GM23248 (cell line): ENCODE results near the gene ODAD2. TPM values are rescaled to one million over a fixed set of nuclear protein-coding genes. Genes with fewer than 3 reads are reported as not detected.
"Not testable (repeated sequence)": the region's sequence is repeated elsewhere in the genome, so short reads cannot be mapped to it uniquely, and the experiment has no call there.

Experiments used
- DNase-seq: peaks from one replicate; pipeline ENCODE4 v3.0.0-alpha.2; 2015
- H2AFZ ChIP-seq: fragments of 200-600 bp; sonication (generic); 2 replicates; pipeline ENCODE4 v1.6.1; 2016; ENCODE audit warnings: antibody characterized with exemption
- H3F3A ChIP-seq: fragments of 200-600 bp; sonication (generic); 2 replicates; pipeline ENCODE4 v1.6.1; 2016; ENCODE audit warnings: mild to moderate bottlenecking, antibody characterized with exemption, mixed run types; ENCODE audit not compliant: insufficient read depth
- H3K27ac ChIP-seq: fragments of 200-600 bp; sonication (generic); 2 replicates; pipeline ENCODE4 v1.5.1; 2016; ENCODE audit warnings: mild to moderate bottlenecking
- H3K27me3 ChIP-seq: fragments of 200-600 bp; sonication (generic); replicated peaks from 2 replicates; pipeline ENCODE4 v1.6.1; 2016; ENCODE audit warnings: mild to moderate bottlenecking; ENCODE audit not compliant: insufficient read depth
- H3K36me3 ChIP-seq: fragments of 200-600 bp; sonication (generic); 2 replicates; pipeline ENCODE4 v1.6.1; 2016; ENCODE audit warnings: low read depth, mild to moderate bottlenecking
- H3K4me1 ChIP-seq: fragments of 200-600 bp; sonication (generic); 2 replicates; pipeline ENCODE4 v1.6.1; 2016; ENCODE audit warnings: mild to moderate bottlenecking; ENCODE audit not compliant: insufficient read depth
- H3K4me2 ChIP-seq: fragments of 200-600 bp; sonication (generic); one replicate; pipeline ENCODE4 v1.6.1; 2016; ENCODE audit warnings: mild to moderate bottlenecking; ENCODE audit not compliant: unreplicated experiment
- H3K4me3 ChIP-seq: fragments of 200-600 bp; sonication (generic); 2 replicates; pipeline ENCODE4 v1.5.1; 2016; ENCODE audit warnings: mild to moderate bottlenecking
- H3K79me2 ChIP-seq: fragments of 200-600 bp; sonication (generic); 2 replicates; pipeline ENCODE4 v1.6.1; 2016; ENCODE audit warnings: mild to moderate bottlenecking; ENCODE audit not compliant: insufficient read depth
- H3K9ac ChIP-seq: fragments of 200-600 bp; sonication (generic); 2 replicates; pipeline ENCODE4 v1.6.1; 2016; ENCODE audit warnings: mild to moderate bottlenecking
- H3K9me2 ChIP-seq: fragments of 200-600 bp; sonication (generic); 2 replicates; pipeline ENCODE4 v1.6.1; 2016; ENCODE audit warnings: mixed run types, mild to moderate bottlenecking, moderate library complexity; ENCODE audit not compliant: insufficient read depth
- H3K9me3 ChIP-seq: fragments of 200-600 bp; sonication (generic); one replicate; pipeline ENCODE4 v1.6.1; 2017; ENCODE audit warnings: low read depth
- H4K20me1 ChIP-seq: fragments of 200-600 bp; sonication (generic); 2 replicates; pipeline ENCODE4 v1.6.0; 2016; ENCODE audit not compliant: insufficient read depth
- EZH2 ChIP-seq: fragments of 200-600 bp; sonication (generic); IDR thresholded peaks from 2 replicates; pipeline ENCODE4 v1.6.1; 2018; ENCODE audit warnings: antibody characterized with exemption, mild to moderate bottlenecking; ENCODE audit not compliant: insufficient read depth, poor library complexity, severe bottlenecking
- EZH2phosphoT487 ChIP-seq: fragments of 200-600 bp; sonication (generic); IDR thresholded peaks from 2 replicates; pipeline ENCODE4 v1.6.1; 2018; ENCODE audit warnings: antibody characterized with exemption, moderate library complexity, mild to moderate bottlenecking, low read depth; ENCODE audit not compliant: insufficient read depth
- WGBS, 2 experiments: methylation state at CpG; one replicate each; pipeline ENCODE4 v1.1.6; 2015 to 2017; ENCODE audit warnings: low lambda C conversion rate in 2 of 2, low coverage in 1 of 2; ENCODE audit errors: missing lambda C conversion rate in 2 of 2; 5-methylcytosine and 5-hydroxymethylcytosine counted together
- in situ Hi-C: fragments of 300-500 bp; cut with MboI; formaldehyde crosslinking; loops from 2 replicates; pipeline ENCODE4 v1.15.0; 2020
- polyA plus RNA-seq: library from polyadenylated mRNA; unstranded; fragments of >200 nt; fragmentation: Nextera tagmentation; extraction: Ambion mirVana; gene quantifications from 2 replicates; pipeline ENCODE4 v1.2.1, GENCODE V29; 2016
- total RNA-seq: library from RNA; depleted of rRNA; stranded (reverse); fragments of >200 nt; shearing (Covaris generic); gene quantifications from 2 replicates; pipeline ENCODE4 v1.2.3, GENCODE V29; 2014

ODAD2 gene
- total and polyA plus RNA-seq, 2 experiments from 2014 or later = 1.5 to 1.7 TPM

DNA sequence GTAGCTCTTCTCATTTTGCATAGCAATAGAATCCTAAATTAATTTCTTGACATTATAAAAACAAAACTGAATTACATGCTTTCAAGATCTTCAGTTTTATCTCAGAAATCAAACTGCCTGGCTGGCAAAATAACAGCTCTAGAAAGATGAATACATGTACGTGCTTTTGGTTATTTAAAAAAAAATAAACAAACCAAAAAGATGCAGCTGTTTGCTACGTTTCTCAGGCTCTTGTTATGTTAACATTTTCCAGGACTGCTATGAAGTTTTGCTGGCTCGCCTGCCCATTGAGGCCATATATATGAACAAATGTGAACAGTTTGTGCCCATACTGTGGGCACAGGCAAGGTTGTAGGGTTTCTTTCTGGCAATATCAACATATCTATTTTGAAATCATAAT is 86.6 kb downstream of the ODAD2 start:
- Histone ChIP-seq H2AFZ (no peak overlapping the region), H3K36me3 (no peaks in the 10 kb centered on the region), H3K9ac (no peak overlapping the region), H3K27me3 (0 out of 2 replicates have a peak, but pooled peaks cover 5% of the 10 kb centered on the region), H3K79me2 (no peaks in the 10 kb centered on the region), H4K20me1 (no peaks in the 10 kb centered on the region), H3K4me2 (no peak overlapping the region), H3K4me3 (no peak overlapping the region), H3K4me1 (no peaks in the 10 kb centered on the region), H3F3A (no peaks in the 10 kb centered on the region), H3K9me3 (no peaks in the 10 kb centered on the region), H3K27ac (no peak overlapping the region), H3K9me2 (no peaks in the 10 kb centered on the region)
- TF ChIP-seq EZH2phosphoT487 = no peak
- no peak for TF ChIP-seq EZH2
- WGBS, 2 experiments = 41 to 42% methylated on average over 3 of the region's 3 CpGs
- in situ Hi-C loops = no loop called here
- no peak for DNase-seq

DNA sequence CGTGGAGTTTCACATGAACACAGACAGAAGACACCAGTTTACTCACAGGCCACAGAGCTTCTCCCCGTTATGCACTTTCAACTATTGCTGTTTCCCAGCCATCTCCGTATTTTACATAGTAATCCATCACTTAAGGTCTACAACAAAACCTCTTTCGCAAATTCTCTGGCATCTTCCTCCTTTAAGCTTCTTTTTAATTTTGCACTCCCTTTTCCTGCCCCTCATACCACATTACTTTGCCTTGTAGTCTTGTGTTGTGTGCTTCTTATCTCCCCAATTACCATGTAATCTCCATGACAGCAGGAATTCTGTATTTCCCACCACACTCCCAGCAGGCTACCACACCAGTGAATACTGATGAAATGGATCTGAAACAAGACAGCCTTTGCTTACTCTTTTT is 87.3 kb downstream of the ODAD2 start:
- no peaks in the 10 kb centered on the region for H3K9me3 ChIP-seq
- H3K79me2 ChIP-seq = no peaks in the 10 kb centered on the region
- no peak overlapping the region for H3K9ac ChIP-seq
- WGBS, 2 experiments = 54 to 61% methylated on average over 4 of the region's 4 CpGs
- H3K4me1 ChIP-seq = no peaks in the 10 kb centered on the region
- in situ Hi-C loops = no loop called here
- H2AFZ ChIP-seq = no peak overlapping the region
- no peak overlapping the region for H3K4me3 ChIP-seq
- H3K27ac ChIP-seq = no peak overlapping the region
- TF ChIP-seq EZH2phosphoT487 (no peak), EZH2 (no peak)
- 0 out of 2 replicates have a peak, but pooled peaks cover 5% of the 10 kb centered on the region for H3K27me3 ChIP-seq
- no peak for DNase-seq
- H3K9me2 ChIP-seq = no peaks in the 10 kb centered on the region
- H4K20me1 ChIP-seq = no peaks in the 10 kb centered on the region
- no peak overlapping the region for H3K4me2 ChIP-seq
- H3K36me3 ChIP-seq = no peaks in the 10 kb centered on the region
- H3F3A ChIP-seq = no peaks in the 10 kb centered on the region

DNA sequence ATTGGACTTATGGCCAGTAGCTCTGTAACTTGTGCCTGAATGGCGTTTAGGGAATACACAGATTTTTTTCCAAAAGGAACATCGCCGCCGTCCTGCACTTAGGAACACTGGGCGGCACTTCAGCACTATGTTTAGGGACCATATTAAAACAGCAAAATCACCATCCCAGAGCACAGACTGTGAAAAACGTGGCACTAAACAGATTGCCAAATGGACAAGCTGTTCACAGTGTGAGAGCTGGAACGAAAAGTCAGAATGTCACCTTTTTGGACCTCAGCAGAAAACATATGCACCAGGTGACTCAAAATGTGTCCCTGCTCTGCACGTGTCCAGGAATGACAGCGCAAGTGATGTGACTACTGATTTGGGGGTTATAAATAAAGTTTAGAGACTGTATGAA is 87.9 kb downstream of the ODAD2 start:
- no peaks in the 10 kb centered on the region for H3K9me2 ChIP-seq
- H3K27me3 ChIP-seq = 0 out of 2 replicates have a peak, but pooled peaks cover 5% of the 10 kb centered on the region
- WGBS, 2 experiments = 70 to 78% methylated on average over 9 of the region's 9 CpGs

DNA sequence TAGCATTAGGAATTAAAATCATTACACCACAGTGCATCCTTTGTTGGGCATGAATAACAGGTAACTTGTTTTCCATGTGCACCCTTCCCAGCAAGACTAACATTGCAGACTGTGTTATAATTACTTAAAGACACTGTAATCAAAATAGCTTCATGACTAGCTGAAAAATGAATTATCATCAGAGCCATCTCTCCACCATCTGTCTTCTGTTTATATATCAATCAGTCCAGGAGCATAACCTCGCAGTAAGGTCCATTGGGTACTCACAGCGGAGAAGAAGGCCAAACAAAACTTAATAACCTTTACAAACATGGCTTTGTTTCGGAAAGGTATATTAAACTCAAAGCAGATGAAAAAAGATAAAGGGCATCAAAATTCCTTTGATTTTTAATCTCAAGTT is 90.6 kb downstream of the ODAD2 start:
- DNase-seq = no peak
- Histone ChIP-seq H3K4me1 (no peaks in the 10 kb centered on the region), H3K27ac (no peak overlapping the region), H3K9me3 (no peaks in the 10 kb centered on the region), H3F3A (no peaks in the 10 kb centered on the region), H3K4me2 (no peak overlapping the region), H3K27me3 (0 out of 2 replicates have a peak, but pooled peaks cover 5% of the 10 kb centered on the region), H3K9ac (no peak overlapping the region), H3K4me3 (no peak overlapping the region), H2AFZ (no peak overlapping the region), H3K79me2 (no peaks in the 10 kb centered on the region), H3K9me2 (no peaks in the 10 kb centered on the region), H4K20me1 (no peaks in the 10 kb centered on the region), H3K36me3 (no peaks in the 10 kb centered on the region)
- in situ Hi-C loops = no loop called here
- WGBS, 2 experiments = 68 to 73% methylated on average over 3 of the region's 3 CpGs
- no peak for TF ChIP-seq EZH2

More for the DNA sequence above, 87.9 kb downstream of the ODAD2 start:
- no peaks in the 10 kb centered on the region for H3K9me3 ChIP-seq
- H3K4me3 ChIP-seq = no peak overlapping the region
- no peak for TF ChIP-seq EZH2
- no peak for TF ChIP-seq EZH2phosphoT487
- H3K4me2 ChIP-seq = no peak overlapping the region
- H3F3A ChIP-seq = no peaks in the 10 kb centered on the region
- no peak overlapping the region for H2AFZ ChIP-seq
- H3K9ac ChIP-seq = no peak overlapping the region
- no peak overlapping the region for H3K27ac ChIP-seq
- in situ Hi-C loops = no loop called here
- no peaks in the 10 kb centered on the region for H3K79me2 ChIP-seq
- no peaks in the 10 kb centered on the region for H3K4me1 ChIP-seq
- no peak for DNase-seq
- H3K36me3 ChIP-seq = no peaks in the 10 kb centered on the region
- H4K20me1 ChIP-seq = no peaks in the 10 kb centered on the region

DNA sequence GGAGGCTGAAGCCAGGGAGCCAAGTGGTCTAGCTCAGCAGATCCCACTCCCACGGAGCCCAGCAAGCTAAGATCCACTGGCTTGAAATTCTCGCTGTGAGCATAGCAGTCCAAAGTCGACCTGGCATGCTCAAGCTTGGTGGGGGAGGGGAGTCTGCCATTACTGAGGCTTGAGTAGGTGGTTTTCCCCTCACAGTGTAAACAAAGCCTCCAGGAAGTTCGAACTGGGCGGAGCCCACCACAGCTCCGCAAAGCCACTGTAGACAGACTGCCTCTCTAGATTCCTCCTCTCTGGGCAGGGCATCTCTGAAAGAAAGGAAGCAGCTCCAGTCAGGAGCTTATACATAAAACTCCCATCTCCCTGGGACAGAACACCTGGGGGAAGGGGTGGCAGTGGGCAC is 99.4 kb downstream of the ODAD2 start:
- H3K27me3 ChIP-seq, H3K4me3 ChIP-seq, H3K4me1 ChIP-seq, H3K9me3 ChIP-seq, H3K9me2 ChIP-seq, H3K9ac ChIP-seq, H3K36me3 ChIP-seq, H3K4me2 ChIP-seq, H2AFZ ChIP-seq, H3F3A ChIP-seq, H3K27ac ChIP-seq, H4K20me1 ChIP-seq, in situ Hi-C loops, H3K79me2 ChIP-seq, DNase-seq: not testable (repeated sequence)
- WGBS, 2 experiments = 42 to 43% methylated on average over 6 of the region's 6 CpGs
